ENCODE data around the gene SPTBN2. TPM values are rescaled to one million over a fixed set of nuclear protein-coding genes. Genes with fewer than 3 reads are reported as not detected.
A peak's percentile ranks its signal among the peaks of the same experiment; 100 is the strongest.

SPTBN2 gene
- under 1 TPM in 1 of 2 experiments, not detected in 1; 0.31 TPM for total RNA-seq

DNA sequence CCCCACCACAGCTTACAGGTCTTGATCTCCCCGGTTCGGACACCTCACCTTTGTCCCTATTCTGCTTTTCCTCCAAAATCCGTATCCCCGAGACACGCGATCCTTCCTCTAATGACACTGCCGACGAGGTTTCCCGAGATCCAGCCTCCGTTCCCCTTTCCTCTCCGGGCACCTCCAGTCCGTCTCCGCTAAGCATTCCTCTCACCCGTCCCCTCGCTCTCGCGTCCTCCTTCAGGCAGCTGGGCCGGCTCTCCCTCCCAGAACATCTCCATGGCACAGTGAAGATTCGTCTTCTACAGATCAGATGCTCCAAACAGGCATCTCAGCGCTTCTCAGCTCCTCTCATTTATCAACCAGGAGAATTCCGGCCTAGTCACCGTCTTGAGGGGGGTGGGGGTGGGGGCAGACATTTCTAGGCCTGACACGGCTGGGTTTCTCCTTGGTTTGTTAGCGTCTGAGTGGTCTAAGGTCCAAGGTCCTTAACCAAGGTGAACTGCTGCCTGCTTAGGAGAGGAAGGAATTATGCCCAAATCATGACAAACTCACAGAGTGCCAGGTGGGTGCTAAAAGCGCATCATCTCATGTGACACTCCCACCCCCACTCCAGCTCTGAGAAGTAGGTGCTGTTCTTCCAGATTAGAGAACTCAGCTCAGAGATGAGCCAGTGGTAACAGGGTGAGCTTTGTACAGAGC lies at the start of gene SPTBN2:
TSS of gene SPTBN2 (minus strand) at position 524 of the 693 bp plus-strand sequence. CDS start 7,976 bp downstream, outside the sequence.
- ChIA-PET POLR2A (interaction anchor here (1.2 kb wide), 1 partner anchor 14 kb away, joined by 3 read pairs; no protein-coding TSS in a partner anchor), CTCF (interaction anchor here (0.7 kb wide), 1 partner anchor 10 kb away, joined by 3 read pairs; no protein-coding TSS in a partner anchor)
- peak within 1 kb of the TSS; percentile 5 for H3K27ac Mint-ChIP-seq
- ATAC-seq (no peak), DNase-seq (no peak)
- H3K36me3 Mint-ChIP-seq (ENCODE audit: low read depth) = no peaks in the 10 kb centered on the region
- H3K27me3 Mint-ChIP-seq (ENCODE audit: low read depth) = peaks cover 67% of the 10 kb centered on the region
- H3K4me3 Mint-ChIP-seq = peak within 1 kb of the TSS; percentile 56
- H3K9me3 Mint-ChIP-seq (ENCODE audit: insufficient read depth) = no peaks in the 10 kb centered on the region
- peaks cover 17% of the 10 kb centered on the region for H3K4me1 Mint-ChIP-seq (ENCODE audit: low read depth)

DNA sequence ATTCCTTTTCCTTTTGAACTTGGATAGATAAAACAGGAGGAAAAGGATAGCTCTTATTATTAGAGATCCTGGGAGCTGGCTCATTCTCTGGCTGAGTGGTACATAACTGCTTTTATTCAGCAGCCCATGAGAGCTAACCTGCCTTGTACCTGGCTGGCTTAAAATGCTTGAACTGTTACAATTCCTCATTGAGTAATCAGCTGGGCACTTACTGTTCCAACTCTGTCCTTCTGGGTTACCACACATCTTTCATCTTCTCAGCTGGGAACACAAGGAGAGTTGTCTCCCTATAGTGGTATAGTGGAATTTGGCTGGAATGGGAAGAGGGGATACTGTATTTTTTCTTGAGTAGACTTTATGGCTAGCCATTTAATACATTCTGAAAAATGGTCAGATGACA lies 39.8 kb upstream of the SPTBN2 start:
- DNase-seq = no peak
- POLR2A ChIA-PET = no interaction called here
- H3K27ac Mint-ChIP-seq = no peak overlapping the region
- H3K4me1 Mint-ChIP-seq (ENCODE audit: low read depth) = no peaks in the 10 kb centered on the region
- no peak overlapping the region for H3K4me3 Mint-ChIP-seq
- no peak for ATAC-seq
- no peaks in the 10 kb centered on the region for H3K9me3 Mint-ChIP-seq (ENCODE audit: insufficient read depth)
- CTCF ChIA-PET = interaction anchor here (1.6 kb wide), 1 partner anchor 74 kb away, joined by 4 read pairs; no protein-coding TSS in a partner anchor
- H3K27me3 Mint-ChIP-seq (ENCODE audit: low read depth) = no peaks in the 10 kb centered on the region
- peaks cover 3% of the 10 kb centered on the region for H3K36me3 Mint-ChIP-seq (ENCODE audit: low read depth)

GRCh38 chr11:66768088-66768521 lies 39.1 kb upstream of the SPTBN2 start:
- no peak overlapping the region for H3K27ac Mint-ChIP-seq

GRCh38 chr11:66767666-66768065 lies 38.6 kb upstream of the SPTBN2 start:
- H3K4me1 Mint-ChIP-seq (ENCODE audit: low read depth) = no peaks in the 10 kb centered on the region
- CTCF ChIA-PET = interaction anchor here (1.6 kb wide), 1 partner anchor 72 kb away, joined by 4 read pairs; no protein-coding TSS in a partner anchor
- peaks cover 3% of the 10 kb centered on the region for H3K36me3 Mint-ChIP-seq (ENCODE audit: low read depth)

More at GRCh38 chr11:66768088-66768521, 39.1 kb upstream of the SPTBN2 start:
- H3K4me1 Mint-ChIP-seq (ENCODE audit: low read depth) = no peaks in the 10 kb centered on the region
- peaks cover 3% of the 10 kb centered on the region for H3K36me3 Mint-ChIP-seq (ENCODE audit: low read depth)
- no peaks in the 10 kb centered on the region for H3K27me3 Mint-ChIP-seq (ENCODE audit: low read depth)
- POLR2A ChIA-PET = no interaction called here
- no peak overlapping the region for H3K4me3 Mint-ChIP-seq
- no peaks in the 10 kb centered on the region for H3K9me3 Mint-ChIP-seq (ENCODE audit: insufficient read depth)
- no peak for ATAC-seq
- CTCF ChIA-PET = interaction anchor here (1.6 kb wide), 1 partner anchor 73 kb away, joined by 4 read pairs; no protein-coding TSS in a partner anchor
- DNase-seq = no peak

DNA sequence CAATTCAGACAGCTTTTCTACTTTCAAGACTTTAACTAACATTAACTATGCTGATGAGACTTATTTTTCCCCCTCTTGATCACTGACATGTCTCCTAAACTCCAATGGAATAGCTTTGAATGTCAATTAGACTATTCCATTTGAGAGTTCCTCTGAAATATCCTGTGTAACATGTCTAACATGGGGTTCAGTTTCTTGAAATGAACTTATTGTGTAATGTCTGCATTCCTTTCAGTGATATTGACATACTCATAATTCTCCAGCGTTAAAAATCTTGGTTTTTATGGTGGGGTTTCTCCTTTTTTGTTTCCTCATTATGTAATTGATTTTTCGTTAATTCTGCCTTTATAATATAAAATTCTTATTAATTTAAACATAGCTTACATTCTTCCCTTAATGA lies 37.7 kb upstream of the SPTBN2 start:
- DNase-seq (no peak), ATAC-seq (no peak)
- Mint-ChIP-seq H3K36me3 (ENCODE audit: low read depth) (peaks cover 6% of the 10 kb centered on the region), H3K27me3 (ENCODE audit: low read depth) (no peaks in the 10 kb centered on the region), H3K4me1 (ENCODE audit: low read depth) (no peaks in the 10 kb centered on the region), H3K9me3 (ENCODE audit: insufficient read depth) (no peaks in the 10 kb centered on the region), H3K27ac (no peak overlapping the region), H3K4me3 (no peak overlapping the region)
- CTCF ChIA-PET = interaction anchor here (1.2 to 1.4 kb wide), 2 partner anchors 68 to 89 kb away, joined by 3 read pairs; partner anchors contain the start of gene RBM4B
- POLR2A ChIA-PET = interaction anchor here (0.6 kb wide), 1 partner anchor 731 kb away, joined by 3 read pairs; no protein-coding TSS in a partner anchor

More at GRCh38 chr11:66767666-66768065, 38.6 kb upstream of the SPTBN2 start:
- ATAC-seq = no peak
- no peaks in the 10 kb centered on the region for H3K27me3 Mint-ChIP-seq (ENCODE audit: low read depth)
- no peak overlapping the region for H3K27ac Mint-ChIP-seq
- DNase-seq = no peak
- POLR2A ChIA-PET = interaction anchor here (0.7 kb wide), 1 partner anchor 29 kb away, joined by 4 read pairs; no protein-coding TSS in a partner anchor
- no peak overlapping the region for H3K4me3 Mint-ChIP-seq
- no peaks in the 10 kb centered on the region for H3K9me3 Mint-ChIP-seq (ENCODE audit: insufficient read depth)

GRCh38 chr11:66762088-66762487 lies 33.1 kb upstream of the SPTBN2 start:
- ATAC-seq (no peak), DNase-seq (no peak)
- Mint-ChIP-seq H3K27ac (no peak overlapping the region), H3K4me1 (ENCODE audit: low read depth) (no peaks in the 10 kb centered on the region), H3K4me3 (no peak overlapping the region), H3K36me3 (ENCODE audit: low read depth) (peaks cover 5% of the 10 kb centered on the region), H3K9me3 (ENCODE audit: insufficient read depth) (no peaks in the 10 kb centered on the region), H3K27me3 (ENCODE audit: low read depth) (no peaks in the 10 kb centered on the region)
- CTCF ChIA-PET = no interaction called here
- POLR2A ChIA-PET = no interaction called here

DNA sequence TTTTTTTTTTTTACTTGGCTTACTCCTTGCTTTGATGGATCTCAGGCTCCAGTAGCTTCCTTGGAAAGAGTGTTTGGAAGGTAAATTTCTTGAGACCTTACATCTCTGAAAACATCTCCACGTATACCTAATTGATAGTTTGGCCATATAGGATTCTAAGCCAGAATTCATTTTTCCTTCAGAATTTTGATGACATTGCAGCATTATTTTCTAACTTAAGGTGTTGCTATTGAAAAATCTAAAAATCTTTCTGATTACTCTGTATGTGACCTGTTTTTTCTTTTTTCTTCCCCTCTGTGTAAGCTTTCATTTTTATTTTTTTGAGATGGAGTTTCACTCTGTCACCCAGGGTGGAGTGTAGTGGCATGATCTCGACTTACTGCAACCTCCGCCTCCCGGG lies 23.1 kb upstream of the SPTBN2 start:
- Mint-ChIP-seq H3K27me3 (ENCODE audit: low read depth) (no peaks in the 10 kb centered on the region), H3K36me3 (ENCODE audit: low read depth) (no peaks in the 10 kb centered on the region), H3K4me1 (ENCODE audit: low read depth) (no peaks in the 10 kb centered on the region), H3K9me3 (ENCODE audit: insufficient read depth) (no peaks in the 10 kb centered on the region), H3K4me3 (no peak overlapping the region), H3K27ac (no peak overlapping the region)
- ATAC-seq (no peak), DNase-seq (no peak)
- CTCF ChIA-PET = no interaction called here
- POLR2A ChIA-PET = no interaction called here

GRCh38 chr11:66749091-66749490 lies 20.1 kb upstream of the SPTBN2 start:
- POLR2A ChIA-PET = no interaction called here
- H3K9me3 Mint-ChIP-seq (ENCODE audit: insufficient read depth) = no peaks in the 10 kb centered on the region
- CTCF ChIA-PET = interaction anchor here (0.6 kb wide), 1 partner anchor 688 kb away, joined by 3 read pairs; the partner anchor contains the start of gene PTPRCAP
- no peaks in the 10 kb centered on the region for H3K27me3 Mint-ChIP-seq (ENCODE audit: low read depth)
- no peak overlapping the region for H3K27ac Mint-ChIP-seq
- no peaks in the 10 kb centered on the region for H3K36me3 Mint-ChIP-seq (ENCODE audit: low read depth)
- ATAC-seq = no peak
- no peak for DNase-seq
- H3K4me1 Mint-ChIP-seq (ENCODE audit: low read depth) = peaks cover 11% of the 10 kb centered on the region
- no peak overlapping the region for H3K4me3 Mint-ChIP-seq

DNA sequence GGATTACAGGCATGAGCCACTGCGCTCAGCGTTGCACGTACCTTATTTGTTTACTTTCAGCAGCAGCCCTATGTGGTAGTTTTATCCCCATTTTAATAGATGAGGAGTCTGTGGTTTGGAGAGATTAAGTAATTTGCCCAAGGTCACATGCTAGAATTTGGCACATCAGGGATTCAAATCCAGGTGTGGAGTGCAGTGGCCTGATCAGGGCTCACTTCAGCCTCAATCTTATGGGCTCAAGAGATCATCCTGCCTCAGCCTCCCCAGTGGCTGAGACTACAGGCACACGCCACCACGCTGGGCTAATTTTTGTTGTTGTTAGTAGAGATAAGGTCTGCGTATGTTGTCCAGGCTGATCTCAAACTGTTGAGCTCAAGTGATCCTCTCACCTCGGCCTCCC lies 18.5 kb upstream of the SPTBN2 start:
- CTCF ChIA-PET = interaction anchor here (1.4 to 2.0 kb wide), 2 partner anchors 11 to 361 kb away, joined by 3 to 7 read pairs; no protein-coding TSS in a partner anchor

GRCh38 chr11:66745356-66746235 lies 16.6 kb upstream of the SPTBN2 start:
- DNase-seq (peak; percentile 53), ATAC-seq (peak; percentile 56)
- Mint-ChIP-seq H3K9me3 (ENCODE audit: insufficient read depth) (peaks cover 6% of the 10 kb centered on the region), H3K36me3 (ENCODE audit: low read depth) (peaks cover 2% of the 10 kb centered on the region), H3K27ac (no peak overlapping the region), H3K27me3 (ENCODE audit: low read depth) (peaks cover 1% of the 10 kb centered on the region), H3K4me3 (peak overlapping the region; percentile 85), H3K4me1 (ENCODE audit: low read depth) (peaks cover 16% of the 10 kb centered on the region)
- CTCF ChIA-PET = no interaction called here
- POLR2A ChIA-PET = interaction anchor here (0.6 to 0.9 kb wide), 2 partner anchors 49 to 97 kb away, joined by 3 read pairs; no protein-coding TSS in a partner anchor

More for the DNA sequence above, 18.5 kb upstream of the SPTBN2 start:
- POLR2A ChIA-PET = no interaction called here
- no peaks in the 10 kb centered on the region for H3K27me3 Mint-ChIP-seq (ENCODE audit: low read depth)
- no peak for DNase-seq
- H3K9me3 Mint-ChIP-seq (ENCODE audit: insufficient read depth) = no peaks in the 10 kb centered on the region
- H3K27ac Mint-ChIP-seq = no peak overlapping the region
- no peak overlapping the region for H3K4me3 Mint-ChIP-seq
- no peak for ATAC-seq
- H3K36me3 Mint-ChIP-seq (ENCODE audit: low read depth) = no peaks in the 10 kb centered on the region
- peaks cover 16% of the 10 kb centered on the region for H3K4me1 Mint-ChIP-seq (ENCODE audit: low read depth)

DNA sequence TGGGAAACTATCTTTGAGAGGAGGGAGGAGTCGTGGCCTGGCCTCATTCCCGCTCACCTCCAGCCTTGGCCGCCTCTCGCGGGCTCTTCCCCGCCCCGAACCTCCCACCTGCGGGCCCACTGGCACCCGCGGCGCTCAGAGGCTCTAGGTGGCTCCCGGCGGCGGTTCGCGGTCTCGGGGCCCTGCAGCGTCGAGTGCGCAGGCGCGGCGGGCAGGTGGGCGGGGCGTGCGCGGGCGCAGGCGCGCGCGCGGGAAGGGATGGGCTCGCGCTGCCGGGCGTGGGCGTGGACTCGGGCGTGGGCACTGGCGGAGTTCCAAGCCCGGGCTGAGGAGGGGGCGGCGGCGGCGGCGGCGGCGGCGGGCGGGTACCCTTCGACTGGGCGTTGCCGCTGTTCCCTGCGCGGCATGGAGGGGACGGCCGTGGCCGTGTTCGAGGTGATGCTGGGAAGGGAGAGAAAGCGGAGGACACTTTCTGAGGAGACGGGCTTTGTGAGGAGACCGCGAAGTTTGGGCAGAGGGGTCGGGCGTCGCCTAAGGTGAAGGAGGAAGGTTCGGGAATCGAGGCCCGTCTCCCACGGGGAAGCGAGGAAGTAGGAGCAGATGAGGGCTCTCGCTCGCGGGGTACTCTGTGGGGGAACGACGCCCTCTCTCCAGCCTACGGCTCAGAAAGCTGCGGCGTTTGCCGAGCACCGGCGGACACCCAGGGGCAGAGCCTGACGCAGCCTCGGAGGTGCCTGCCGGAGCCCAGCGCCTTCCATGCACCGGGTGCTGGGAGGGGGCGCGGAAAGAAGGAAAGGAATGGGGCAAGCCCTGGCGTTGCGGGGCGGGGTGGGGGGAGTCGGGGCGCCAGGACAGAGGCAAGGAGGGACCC lies 15.7 kb upstream of the SPTBN2 start:
- H3K4me3 Mint-ChIP-seq = peak overlapping the region; percentile 85
- CTCF ChIA-PET = no interaction called here

More for the DNA sequence above, 15.7 kb upstream of the SPTBN2 start:
- H3K27ac Mint-ChIP-seq = peak overlapping the region; percentile 80
- POLR2A ChIA-PET = interaction anchor here (0.6 to 0.9 kb wide), 2 partner anchors 48 to 98 kb away, joined by 3 read pairs; no protein-coding TSS in a partner anchor
- peaks cover 16% of the 10 kb centered on the region for H3K4me1 Mint-ChIP-seq (ENCODE audit: low read depth)
- H3K27me3 Mint-ChIP-seq (ENCODE audit: low read depth) = peaks cover 7% of the 10 kb centered on the region
- DNase-seq (peak; percentile 88), ATAC-seq (peak; percentile 90)
- peaks cover 2% of the 10 kb centered on the region for H3K36me3 Mint-ChIP-seq (ENCODE audit: low read depth)
- peaks cover 6% of the 10 kb centered on the region for H3K9me3 Mint-ChIP-seq (ENCODE audit: insufficient read depth)
